AG10803 (cell line): ENCODE measurements around the gene ORM1.

ENCODE experiments used
- DNase-seq: peaks from one replicate; pipeline ENCODE4 v3.0.0; 2010; ENCODE audit warnings: low read depth
- H3K4me3 ChIP-seq: 2 replicates; pipeline ENCODE4 v1.5.1; 2011; ENCODE audit warnings: mild to moderate bottlenecking, low read length, control low read depth
- TF ChIP-seq, protein P1 (sequence below): conservative IDR thresholded peaks from 2 replicates; pipeline ENCODE4 v1.5.1; 2011; ENCODE audit warnings: mild to moderate bottlenecking, low read length, control low read depth, inconsistent platforms

The ORM1 gene

DNA sequence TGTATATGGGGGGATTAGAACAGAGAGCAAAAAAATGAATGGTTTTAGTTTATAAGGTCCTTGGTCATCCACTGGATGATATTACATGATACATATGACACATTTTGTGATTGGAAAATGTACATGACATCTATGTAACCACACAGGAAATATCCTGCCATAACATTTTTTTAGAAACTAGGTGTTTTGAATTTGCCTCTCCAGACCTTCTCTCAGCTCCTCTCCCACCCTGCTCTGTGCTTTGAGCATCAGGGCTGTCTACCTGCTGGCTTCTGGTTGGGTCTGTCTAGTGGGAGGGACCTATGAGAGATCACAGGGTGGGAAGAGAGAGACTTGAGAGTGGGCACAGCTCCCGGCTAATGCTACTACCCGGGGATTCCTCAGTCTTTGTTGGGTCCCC, 40.5 kb downstream of the ORM1 start:
- DNase-seq: no peak
- TF ChIP-seq, protein P1, sequence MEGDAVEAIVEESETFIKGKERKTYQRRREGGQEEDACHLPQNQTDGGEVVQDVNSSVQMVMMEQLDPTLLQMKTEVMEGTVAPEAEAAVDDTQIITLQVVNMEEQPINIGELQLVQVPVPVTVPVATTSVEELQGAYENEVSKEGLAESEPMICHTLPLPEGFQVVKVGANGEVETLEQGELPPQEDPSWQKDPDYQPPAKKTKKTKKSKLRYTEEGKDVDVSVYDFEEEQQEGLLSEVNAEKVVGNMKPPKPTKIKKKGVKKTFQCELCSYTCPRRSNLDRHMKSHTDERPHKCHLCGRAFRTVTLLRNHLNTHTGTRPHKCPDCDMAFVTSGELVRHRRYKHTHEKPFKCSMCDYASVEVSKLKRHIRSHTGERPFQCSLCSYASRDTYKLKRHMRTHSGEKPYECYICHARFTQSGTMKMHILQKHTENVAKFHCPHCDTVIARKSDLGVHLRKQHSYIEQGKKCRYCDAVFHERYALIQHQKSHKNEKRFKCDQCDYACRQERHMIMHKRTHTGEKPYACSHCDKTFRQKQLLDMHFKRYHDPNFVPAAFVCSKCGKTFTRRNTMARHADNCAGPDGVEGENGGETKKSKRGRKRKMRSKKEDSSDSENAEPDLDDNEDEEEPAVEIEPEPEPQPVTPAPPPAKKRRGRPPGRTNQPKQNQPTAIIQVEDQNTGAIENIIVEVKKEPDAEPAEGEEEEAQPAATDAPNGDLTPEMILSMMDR: no peak
- H3K4me3 ChIP-seq: no peak overlapping the region

DNA sequence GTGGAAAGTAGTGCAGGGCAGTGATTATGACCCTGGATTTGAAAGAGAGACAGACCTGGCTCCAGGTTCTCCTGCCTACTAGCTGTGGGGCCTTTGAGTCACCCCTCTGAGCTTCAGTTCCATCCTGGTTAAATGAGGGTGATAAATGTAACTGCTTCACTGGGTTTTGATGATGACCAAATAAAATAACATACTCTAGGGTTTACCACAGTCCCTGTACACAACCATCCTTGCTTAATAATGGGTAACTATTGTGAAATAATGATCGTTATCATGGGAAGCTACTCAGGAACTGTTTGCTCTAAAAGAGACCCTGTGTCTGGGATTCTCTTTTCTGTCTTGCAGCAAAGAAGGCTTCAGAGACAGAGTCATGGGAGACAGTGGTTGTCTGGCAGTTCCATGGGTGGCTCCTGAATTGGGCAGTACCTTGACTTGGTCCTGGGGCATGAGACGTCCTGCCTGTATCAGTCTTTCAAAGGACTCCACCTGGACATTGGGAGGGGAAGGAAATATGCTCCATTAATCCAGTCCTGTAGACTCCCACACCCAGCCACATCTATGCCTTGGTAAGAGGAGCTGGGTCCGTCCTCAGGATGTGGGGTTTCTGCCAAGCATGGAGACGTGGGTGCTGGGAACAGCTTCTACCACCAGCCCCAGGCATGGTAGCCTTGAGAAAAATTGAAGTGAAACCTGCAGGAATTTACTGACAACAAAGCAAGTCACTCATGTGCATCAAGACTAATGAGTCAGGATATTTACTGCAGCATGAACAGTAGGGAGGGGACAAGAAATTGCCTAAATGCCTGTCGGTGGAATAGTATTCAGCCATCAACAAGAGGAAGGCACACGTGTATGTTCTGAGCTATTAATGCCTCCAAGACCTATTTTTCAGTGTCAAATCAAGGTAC, 41.5 kb downstream of the ORM1 start:
- TF ChIP-seq, protein P1: no peak
- DNase-seq: peak; percentile 92
- no peak overlapping the region for H3K4me3 ChIP-seq

DNA sequence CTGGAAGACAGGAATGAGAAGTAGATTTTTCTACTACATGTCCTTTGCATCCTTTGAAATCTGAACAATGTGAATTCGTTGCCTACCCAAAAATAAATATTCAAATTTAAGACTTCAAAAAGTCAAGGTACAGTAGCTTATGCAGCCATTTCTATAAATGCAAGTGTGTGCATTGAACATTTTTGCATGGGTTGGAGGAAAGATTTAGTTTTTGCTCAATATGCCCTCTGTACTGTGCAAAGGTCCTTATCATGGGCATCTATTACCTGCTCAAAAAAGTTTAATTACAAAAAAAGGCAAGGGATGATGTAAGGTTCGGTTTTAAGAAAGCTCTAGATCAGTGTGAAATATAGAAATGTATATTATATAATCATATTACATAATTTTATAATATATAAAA, 42.3 kb downstream of the ORM1 start:
- TF ChIP-seq, protein P1: no peak
- no peak overlapping the region for H3K4me3 ChIP-seq
- no peak for DNase-seq

- TF ChIP-seq, protein P1: no peak
- DNase-seq: peak; percentile 92
- no peak overlapping the region for H3K4me3 ChIP-seq
Observed at GRCh38 chr9:114366334-114367128, 43.6 kb downstream of the ORM1 start.

- DNase-seq: no peak
- no peak overlapping the region for H3K4me3 ChIP-seq
- TF ChIP-seq, protein P1: no peak
Observed at GRCh38 chr9:114367366-114367765, 44.5 kb downstream of the ORM1 start.

DNA sequence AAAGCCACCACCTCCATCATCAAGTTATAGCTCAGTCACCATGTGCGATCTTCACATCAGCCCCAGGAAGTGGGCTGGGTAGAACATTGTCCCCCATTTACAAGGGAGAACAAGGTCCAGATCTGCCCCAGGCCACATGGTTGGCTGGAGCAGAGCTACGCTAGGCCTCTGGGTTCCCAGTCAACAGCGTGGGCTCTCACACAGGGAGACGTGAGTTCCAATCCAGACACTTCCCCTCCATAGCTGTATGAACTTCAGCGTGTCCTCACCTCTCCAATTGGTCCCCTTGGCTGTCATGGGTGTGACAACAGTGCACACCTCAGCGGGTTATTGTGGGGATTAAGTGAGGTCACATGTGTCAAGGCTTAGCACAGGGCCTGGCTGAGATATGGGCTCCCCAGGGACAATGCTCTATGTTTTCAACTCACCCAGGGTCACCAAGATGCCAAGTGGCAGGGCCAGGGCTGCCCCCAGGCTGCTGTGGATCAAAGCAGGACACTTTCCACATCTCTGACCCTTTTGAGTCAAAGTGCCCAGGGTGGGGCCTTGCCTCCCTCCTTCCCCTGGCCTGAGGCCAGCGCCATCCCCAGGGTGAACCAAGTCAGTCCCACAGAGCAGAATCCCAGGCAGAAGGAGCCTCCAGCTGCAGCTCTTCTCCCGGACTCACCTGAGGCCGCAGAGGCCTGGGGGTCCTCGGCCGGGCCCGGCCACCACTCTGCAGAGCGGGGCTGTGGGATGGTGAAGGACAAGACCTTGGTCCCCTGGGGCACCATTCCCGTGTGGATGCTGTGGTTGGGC, 45.1 kb downstream of the ORM1 start:
- H3K4me3 ChIP-seq: no peak overlapping the region
- no peak for DNase-seq
- TF ChIP-seq, protein P1: no peak
